Osteoblast (primary cell): ENCODE measurements around the gene LRRC8D. TPM values are rescaled to one million over a fixed set of nuclear protein-coding genes. Genes with fewer than 3 reads are reported as not detected.

Experiments
- DNase-seq: peaks from one replicate; pipeline ENCODE4 v3.0.0; 2011; ENCODE audit warnings: low spot score, mixed read lengths; ENCODE audit not compliant: insufficient read length; ENCODE audit errors: missing footprints
- H2AFZ ChIP-seq: 2 replicates; pipeline ENCODE4 v1.6.0; 2011; ENCODE audit warnings: mild to moderate bottlenecking, low read length
- H3K27ac ChIP-seq: 2 replicates; pipeline ENCODE4 v1.5.1; 2011; ENCODE audit warnings: mild to moderate bottlenecking, low read depth, low read length, moderate library complexity
- H3K27me3 ChIP-seq: 2 replicates; pipeline ENCODE4 v1.6.0; 2012; ENCODE audit warnings: mild to moderate bottlenecking, control low read depth, inconsistent platforms, low read length, moderate library complexity; ENCODE audit not compliant: insufficient read depth
- H3K36me3 ChIP-seq: 2 replicates; pipeline ENCODE4 v1.5.1; 2011; ENCODE audit warnings: mild to moderate bottlenecking, low read length, control low read depth, moderate library complexity; ENCODE audit not compliant: insufficient read depth
- H3K4me1 ChIP-seq: 2 replicates; pipeline ENCODE4 v1.5.1; 2011; ENCODE audit warnings: mild to moderate bottlenecking, low read length, control low read depth, moderate library complexity; ENCODE audit not compliant: insufficient read depth
- H3K4me2 ChIP-seq: 2 replicates; pipeline ENCODE4 v1.6.0; 2011; ENCODE audit warnings: mild to moderate bottlenecking, low read length; ENCODE audit not compliant: insufficient read depth
- H3K4me3 ChIP-seq: fragments of 200-600 bp; sonication (generic); 3 replicates; pipeline ENCODE4 v1.5.1; 2012; ENCODE audit warnings: mild to moderate bottlenecking, low read length, inconsistent platforms; ENCODE audit not compliant: insufficient read depth
- H3K79me2 ChIP-seq: 2 replicates; pipeline ENCODE4 v1.6.0; 2012; ENCODE audit warnings: mild to moderate bottlenecking, low read length, control low read depth, inconsistent platforms; ENCODE audit not compliant: insufficient read depth
- H3K9me3 ChIP-seq: 2 replicates; pipeline ENCODE4 v1.5.1; 2011; ENCODE audit warnings: low read depth, low read length, control low read depth
- H4K20me1 ChIP-seq: 2 replicates; pipeline ENCODE4 v1.6.0; 2012; ENCODE audit warnings: mild to moderate bottlenecking, low read length, control low read depth; ENCODE audit not compliant: insufficient read depth
- total RNA-seq: library from RNA; depleted of rRNA; stranded (reverse); fragments of >200 nt; gene quantifications from 2 replicates; pipeline ENCODE4 v1.2.3, GENCODE V29; 2012
- TF ChIP-seq, protein P1 (sequence below): IDR thresholded peaks from 2 replicates; pipeline ENCODE4 v1.5.1; 2011; ENCODE audit warnings: mild to moderate bottlenecking, low read depth, low read length, moderate library complexity; ENCODE audit errors: extremely low read depth

Gene LRRC8D
- total RNA-seq, 1 donor: 30.4 TPM

GRCh38 chr1:89855413-89856123 is 34.7 kb downstream of the LRRC8D start:
- peaks cover 46% of the 10 kb centered on the region for H3K79me2 ChIP-seq
- H3K4me3 ChIP-seq: peak overlapping the region; percentile 28

GRCh38 chr1:89863165-89863830 is 42.5 kb downstream of the LRRC8D start:
- Histone ChIP-seq H3K4me2 (no peak overlapping the region), H3K4me1 (peaks cover 15% of the 10 kb centered on the region), H3K9me3 (no peaks in the 10 kb centered on the region), H4K20me1 (no peaks in the 10 kb centered on the region), H3K27ac (no peak overlapping the region), H3K36me3 (no peaks in the 10 kb centered on the region), H3K79me2 (peaks cover 23% of the 10 kb centered on the region), H2AFZ (no peak overlapping the region), H3K4me3 (no peak overlapping the region), H3K27me3 (no peaks in the 10 kb centered on the region)
- TF ChIP-seq, protein P1, sequence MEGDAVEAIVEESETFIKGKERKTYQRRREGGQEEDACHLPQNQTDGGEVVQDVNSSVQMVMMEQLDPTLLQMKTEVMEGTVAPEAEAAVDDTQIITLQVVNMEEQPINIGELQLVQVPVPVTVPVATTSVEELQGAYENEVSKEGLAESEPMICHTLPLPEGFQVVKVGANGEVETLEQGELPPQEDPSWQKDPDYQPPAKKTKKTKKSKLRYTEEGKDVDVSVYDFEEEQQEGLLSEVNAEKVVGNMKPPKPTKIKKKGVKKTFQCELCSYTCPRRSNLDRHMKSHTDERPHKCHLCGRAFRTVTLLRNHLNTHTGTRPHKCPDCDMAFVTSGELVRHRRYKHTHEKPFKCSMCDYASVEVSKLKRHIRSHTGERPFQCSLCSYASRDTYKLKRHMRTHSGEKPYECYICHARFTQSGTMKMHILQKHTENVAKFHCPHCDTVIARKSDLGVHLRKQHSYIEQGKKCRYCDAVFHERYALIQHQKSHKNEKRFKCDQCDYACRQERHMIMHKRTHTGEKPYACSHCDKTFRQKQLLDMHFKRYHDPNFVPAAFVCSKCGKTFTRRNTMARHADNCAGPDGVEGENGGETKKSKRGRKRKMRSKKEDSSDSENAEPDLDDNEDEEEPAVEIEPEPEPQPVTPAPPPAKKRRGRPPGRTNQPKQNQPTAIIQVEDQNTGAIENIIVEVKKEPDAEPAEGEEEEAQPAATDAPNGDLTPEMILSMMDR: no peak
- no peak for DNase-seq

More at GRCh38 chr1:89855413-89856123, 34.7 kb downstream of the LRRC8D start:
- Histone ChIP-seq H3K4me1 (peaks cover 14% of the 10 kb centered on the region), H4K20me1 (no peaks in the 10 kb centered on the region), H3K27ac (peak overlapping the region; percentile 81), H2AFZ (peak overlapping the region; percentile 1), H3K27me3 (no peaks in the 10 kb centered on the region), H3K4me2 (peak overlapping the region; percentile 35), H3K36me3 (peaks cover 13% of the 10 kb centered on the region), H3K9me3 (no peaks in the 10 kb centered on the region)
- peak; percentile 82 for DNase-seq
- TF ChIP-seq, protein P1: no peak

DNA sequence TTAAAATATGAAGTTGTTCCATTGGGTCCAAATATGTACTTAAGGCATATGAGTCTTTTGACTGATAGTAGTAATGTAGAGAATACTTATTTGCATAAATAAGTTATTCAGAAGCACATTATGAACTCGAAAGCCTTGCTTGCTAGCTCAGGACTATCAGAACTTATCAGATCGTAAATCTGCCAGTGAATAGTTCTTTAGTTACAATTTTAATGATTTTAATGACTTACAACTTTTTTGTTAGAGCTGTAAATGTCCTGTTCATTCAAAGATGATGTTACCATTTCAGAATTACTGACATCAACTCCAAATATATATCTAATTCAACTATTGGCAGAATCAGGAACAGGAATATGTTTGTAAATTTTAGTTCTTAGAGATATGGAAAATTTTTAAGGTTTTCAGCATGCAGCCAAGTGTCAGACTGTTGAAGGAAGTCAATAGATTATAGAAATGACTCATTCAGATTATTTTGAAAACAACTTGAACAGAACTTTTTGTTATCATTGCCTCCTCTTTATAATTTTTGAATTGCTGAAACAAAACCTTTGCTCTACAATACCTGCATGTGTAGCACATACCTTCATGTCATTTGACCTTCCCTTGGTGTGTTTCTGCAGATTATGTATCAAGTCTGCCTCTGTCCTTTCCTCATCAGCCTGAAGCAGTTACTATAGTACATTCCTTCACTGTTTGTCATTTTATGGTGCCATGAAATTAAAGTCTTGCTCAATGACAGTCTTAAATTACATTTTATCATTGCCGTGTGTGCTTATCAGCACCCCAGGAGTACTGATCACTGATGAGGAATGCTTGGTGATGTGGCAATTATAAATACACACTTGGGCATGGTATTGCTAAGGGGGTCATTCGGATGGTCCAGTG is 44.9 kb downstream of the LRRC8D start:
- Histone ChIP-seq H3K36me3 (no peaks in the 10 kb centered on the region), H3K9me3 (no peaks in the 10 kb centered on the region), H3K27me3 (no peaks in the 10 kb centered on the region), H3K4me2 (peak overlapping the region; percentile 55), H3K4me1 (peaks cover 15% of the 10 kb centered on the region), H4K20me1 (no peaks in the 10 kb centered on the region), H3K27ac (peak overlapping the region; percentile 91), H2AFZ (no peak overlapping the region), H3K79me2 (peaks cover 18% of the 10 kb centered on the region), H3K4me3 (no peak overlapping the region)
- peak; percentile 34 for DNase-seq
- TF ChIP-seq, protein P1: no peak
